ENCODE data around the gene PPP1R1B.

The PPP1R1B gene

DNA sequence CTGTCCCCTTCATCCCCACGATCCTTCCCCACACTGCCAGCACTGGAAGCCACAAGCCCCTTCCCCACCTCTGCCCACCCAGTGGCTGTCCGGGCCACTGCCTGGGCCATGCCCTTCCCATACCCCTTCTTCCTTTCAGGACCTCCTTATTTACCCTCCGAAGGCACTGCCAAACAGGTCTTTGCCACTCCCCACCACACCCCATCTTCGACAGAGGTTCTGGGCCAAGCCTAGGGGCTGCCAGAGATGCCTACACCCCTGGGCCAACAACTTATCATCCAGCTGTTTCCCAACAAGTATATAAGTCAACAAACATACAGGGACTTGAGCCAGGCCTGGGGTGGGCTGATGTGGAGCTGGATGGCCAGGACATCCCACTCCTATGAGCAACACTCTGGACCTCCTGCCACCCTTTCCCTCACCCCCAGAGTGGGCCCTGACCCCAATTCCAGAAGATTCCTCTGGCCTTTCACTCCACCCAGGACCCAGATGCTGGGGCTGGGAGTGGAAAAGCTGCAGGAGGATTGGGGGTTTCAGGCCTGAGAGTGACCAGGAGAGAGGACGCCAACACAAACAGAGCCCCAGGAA lies 1.5 kb upstream of the PPP1R1B start:
- Histone ChIP-seq H3K4me3 (ENCODE audit: insufficient read depth, low read depth, low read length, poor library complexity, severe bottlenecking) (no peak overlapping the region), H3K27me3 (replicated peaks; ENCODE audit: control insufficient read depth, insufficient read depth, low read length, poor library complexity, severe bottlenecking) (peaks cover 31% of the 10 kb centered on the region), H3K4me1 (ENCODE audit: control insufficient read depth, insufficient read depth, low read length, poor library complexity, severe bottlenecking) (peaks cover 21% of the 10 kb centered on the region), H3K27ac (ENCODE audit: insufficient read depth, low read length, poor library complexity, severe bottlenecking) (no peak overlapping the region), H3K9me3 (ENCODE audit: control insufficient read depth, low read length) (no peaks in the 10 kb centered on the region), H3K36me3 (ENCODE audit: control insufficient read depth, insufficient read depth, low read length) (no peaks in the 10 kb centered on the region)
- DNase-seq: no peak

DNA sequence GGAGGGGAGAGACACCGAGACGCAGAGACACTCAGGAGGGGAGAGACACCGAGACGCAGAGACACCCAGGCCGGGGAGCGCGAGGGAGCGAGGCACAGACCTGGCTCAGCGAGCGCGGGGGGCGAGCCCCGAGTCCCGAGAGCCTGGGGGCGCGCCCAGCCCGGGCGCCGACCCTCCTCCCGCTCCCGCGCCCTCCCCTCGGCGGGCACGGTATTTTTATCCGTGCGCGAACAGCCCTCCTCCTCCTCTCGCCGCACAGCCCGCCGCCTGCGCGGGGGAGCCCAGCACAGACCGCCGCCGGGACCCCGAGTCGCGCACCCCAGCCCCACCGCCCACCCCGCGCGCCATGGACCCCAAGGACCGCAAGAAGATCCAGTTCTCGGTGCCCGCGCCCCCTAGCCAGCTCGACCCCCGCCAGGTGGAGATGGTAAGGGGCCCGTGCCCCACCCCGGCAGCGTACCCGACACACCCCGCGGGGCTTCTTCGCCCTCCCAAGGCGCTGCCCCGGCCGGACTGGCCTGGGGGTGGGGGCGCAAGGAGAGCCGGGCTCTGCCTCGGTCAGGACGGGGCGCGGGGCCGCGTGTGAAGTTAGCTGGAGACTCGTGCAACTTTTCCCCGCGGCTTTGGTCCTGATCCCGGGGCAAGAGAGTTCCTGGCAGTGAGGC lies 427 bp downstream of the PPP1R1B start:
- Histone ChIP-seq H3K27ac (ENCODE audit: insufficient read depth, low read length, poor library complexity, severe bottlenecking) (no peak overlapping the region), H3K4me3 (ENCODE audit: insufficient read depth, low read depth, low read length, poor library complexity, severe bottlenecking) (peak overlapping the region; percentile 23)

DNA sequence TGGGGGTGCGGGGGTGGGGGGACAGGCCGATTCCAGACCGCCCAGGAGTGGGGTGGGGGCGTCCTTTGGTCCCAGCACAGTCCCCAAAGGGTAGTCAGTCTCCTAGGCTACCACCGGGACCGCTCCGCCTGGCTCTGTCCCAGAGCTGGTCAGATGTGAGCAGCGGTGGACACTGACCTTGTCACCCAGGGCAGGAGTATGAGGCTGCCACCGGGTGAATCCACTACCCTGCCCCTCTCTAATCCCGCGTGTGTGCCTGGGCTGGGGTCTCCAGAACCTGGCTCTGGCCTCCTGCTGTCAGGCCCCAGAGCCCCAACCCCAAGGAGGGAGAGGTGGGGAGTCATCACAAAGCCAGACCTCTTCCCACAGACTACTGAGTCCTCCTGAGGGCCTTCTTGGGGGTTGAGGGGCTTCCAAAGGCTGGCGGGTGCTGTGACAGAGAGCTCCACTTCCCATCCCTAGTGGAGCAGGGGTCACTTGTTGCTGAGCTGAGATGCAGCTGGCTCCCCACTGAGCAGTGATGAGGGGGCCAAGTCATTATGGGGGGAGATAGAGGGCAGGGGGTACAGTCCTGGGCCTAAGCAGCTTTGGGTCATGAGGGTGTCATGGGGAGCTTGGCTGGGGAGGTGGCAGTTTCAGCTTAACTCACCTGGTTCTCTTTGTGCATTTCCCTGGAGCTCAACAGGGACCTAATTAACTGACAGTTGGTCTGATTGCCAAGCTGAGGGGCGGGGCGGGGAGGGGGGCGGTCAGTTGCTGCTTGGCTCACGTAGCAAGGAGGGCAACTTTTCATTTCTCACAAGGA lies 1.2 kb downstream of the PPP1R1B start:
- H3K9me3 ChIP-seq (ENCODE audit: control insufficient read depth, low read length): no peaks in the 10 kb centered on the region
- peaks cover 16% of the 10 kb centered on the region for H3K4me1 ChIP-seq (ENCODE audit: control insufficient read depth, insufficient read depth, low read length, poor library complexity, severe bottlenecking)
- H3K27me3 ChIP-seq (replicated peaks; ENCODE audit: control insufficient read depth, insufficient read depth, low read length, poor library complexity, severe bottlenecking): peaks cover 31% of the 10 kb centered on the region
- no peak for DNase-seq
- no peaks in the 10 kb centered on the region for H3K36me3 ChIP-seq (ENCODE audit: control insufficient read depth, insufficient read depth, low read length)
- no peak overlapping the region for H3K27ac ChIP-seq (ENCODE audit: insufficient read depth, low read length, poor library complexity, severe bottlenecking)
- H3K4me3 ChIP-seq (ENCODE audit: insufficient read depth, low read depth, low read length, poor library complexity, severe bottlenecking): no peak overlapping the region

More for the DNA sequence above, 427 bp downstream of the PPP1R1B start:
- no peaks in the 10 kb centered on the region for H3K36me3 ChIP-seq (ENCODE audit: control insufficient read depth, insufficient read depth, low read length)
- peaks cover 19% of the 10 kb centered on the region for H3K4me1 ChIP-seq (ENCODE audit: control insufficient read depth, insufficient read depth, low read length, poor library complexity, severe bottlenecking)
- no peaks in the 10 kb centered on the region for H3K9me3 ChIP-seq (ENCODE audit: control insufficient read depth, low read length)
- H3K27me3 ChIP-seq (replicated peaks; ENCODE audit: control insufficient read depth, insufficient read depth, low read length, poor library complexity, severe bottlenecking): peaks cover 31% of the 10 kb centered on the region
- no peak for DNase-seq

DNA sequence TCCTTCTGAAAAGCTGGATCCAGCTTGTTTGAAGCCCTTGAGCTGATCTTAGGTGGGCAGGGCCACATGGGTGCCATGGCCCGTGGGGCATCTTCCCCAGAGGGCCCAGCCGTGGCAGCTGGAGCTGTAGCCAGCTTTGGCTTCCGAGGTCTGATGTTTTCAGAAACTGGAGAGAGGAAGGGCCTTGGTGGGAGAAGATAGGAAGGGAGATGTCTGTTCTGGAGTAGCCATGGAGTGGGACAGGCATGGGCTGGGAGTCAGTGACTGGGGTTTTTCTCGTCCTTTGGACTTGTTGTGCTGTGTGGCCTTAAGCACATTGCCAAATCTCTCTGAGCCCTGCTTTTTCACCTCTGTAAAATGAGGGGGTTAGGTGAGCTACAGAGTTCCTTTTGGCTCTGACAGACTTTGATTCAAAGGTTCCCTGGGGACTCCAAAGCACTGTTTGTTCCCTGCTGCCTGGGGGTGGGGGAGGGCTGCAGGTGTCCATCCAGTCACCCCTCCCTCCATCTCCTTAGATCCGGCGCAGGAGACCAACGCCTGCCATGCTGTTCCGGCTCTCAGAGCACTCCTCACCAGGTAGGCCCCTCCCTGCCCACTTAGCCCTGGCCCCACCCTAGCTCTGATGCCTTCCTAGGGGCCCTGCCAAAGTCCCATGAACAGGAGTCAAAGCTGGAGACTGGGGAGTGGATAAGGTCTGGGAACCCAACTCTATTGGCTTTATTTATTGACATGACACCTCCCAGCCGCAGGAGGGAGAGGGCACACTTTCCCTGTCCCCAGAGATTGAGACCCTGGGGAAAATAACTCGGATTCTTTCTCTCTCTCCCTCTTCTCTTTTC lies 2.1 kb downstream of the PPP1R1B start:
- DNase-seq: no peak
- H3K4me3 ChIP-seq (ENCODE audit: insufficient read depth, low read depth, low read length, poor library complexity, severe bottlenecking): no peak overlapping the region
- H3K27me3 ChIP-seq (replicated peaks; ENCODE audit: control insufficient read depth, insufficient read depth, low read length, poor library complexity, severe bottlenecking): peaks cover 28% of the 10 kb centered on the region
- no peaks in the 10 kb centered on the region for H3K9me3 ChIP-seq (ENCODE audit: control insufficient read depth, low read length)
- H3K27ac ChIP-seq (ENCODE audit: insufficient read depth, low read length, poor library complexity, severe bottlenecking): no peak overlapping the region
- H3K36me3 ChIP-seq (ENCODE audit: control insufficient read depth, insufficient read depth, low read length): no peaks in the 10 kb centered on the region
- peaks cover 10% of the 10 kb centered on the region for H3K4me1 ChIP-seq (ENCODE audit: control insufficient read depth, insufficient read depth, low read length, poor library complexity, severe bottlenecking)

DNA sequence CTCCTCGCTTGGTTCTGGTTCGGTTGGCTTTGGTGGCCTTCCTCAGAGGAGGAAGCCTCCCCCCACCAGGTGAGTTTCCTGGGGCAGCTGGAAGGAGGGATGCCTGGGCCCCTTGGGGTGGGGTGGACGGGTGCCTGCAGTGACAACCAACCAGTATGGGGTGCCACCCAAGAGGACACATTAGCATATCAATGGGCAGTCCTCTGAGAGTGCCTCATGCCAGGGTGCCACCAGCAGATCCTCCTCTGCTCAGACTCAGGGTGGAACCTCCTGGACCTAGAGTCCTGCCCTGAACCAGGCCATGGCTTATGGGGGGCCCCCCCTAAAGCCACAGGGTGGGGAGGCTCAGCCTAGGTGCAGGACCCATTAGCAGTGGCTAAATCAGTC lies 2.7 kb downstream of the PPP1R1B start:
- H3K4me1 ChIP-seq (ENCODE audit: control insufficient read depth, insufficient read depth, low read length, poor library complexity, severe bottlenecking): peaks cover 10% of the 10 kb centered on the region
- H3K4me3 ChIP-seq (ENCODE audit: insufficient read depth, low read depth, low read length, poor library complexity, severe bottlenecking): no peak overlapping the region
- no peak overlapping the region for H3K27ac ChIP-seq (ENCODE audit: insufficient read depth, low read length, poor library complexity, severe bottlenecking)
- peaks cover 27% of the 10 kb centered on the region for H3K27me3 ChIP-seq (replicated peaks; ENCODE audit: control insufficient read depth, insufficient read depth, low read length, poor library complexity, severe bottlenecking)
- H3K9me3 ChIP-seq (ENCODE audit: control insufficient read depth, low read length): no peaks in the 10 kb centered on the region
- DNase-seq: no peak
- H3K36me3 ChIP-seq (ENCODE audit: control insufficient read depth, insufficient read depth, low read length): no peaks in the 10 kb centered on the region

DNA sequence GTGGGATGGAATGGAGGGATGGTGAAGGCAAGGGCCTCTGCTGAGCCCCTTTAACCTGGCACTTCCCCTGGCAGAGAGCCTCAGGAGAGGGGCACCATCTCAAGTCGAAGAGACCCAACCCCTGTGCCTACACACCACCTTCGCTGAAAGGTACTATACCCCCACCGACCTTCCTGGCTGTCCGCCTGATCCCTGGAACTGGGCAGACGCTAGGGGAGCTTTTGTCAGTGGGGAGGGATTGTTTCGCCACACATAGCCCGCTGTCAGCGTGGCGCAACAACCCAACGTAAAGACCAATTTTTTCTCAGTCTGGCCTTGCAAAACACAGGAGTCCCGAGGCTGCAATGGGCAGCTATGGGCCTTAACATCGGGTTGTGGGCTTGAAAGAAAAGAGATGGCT lies 3.1 kb downstream of the PPP1R1B start:
- no peak overlapping the region for H3K4me3 ChIP-seq (ENCODE audit: insufficient read depth, low read depth, low read length, poor library complexity, severe bottlenecking)
- no peak overlapping the region for H3K27ac ChIP-seq (ENCODE audit: insufficient read depth, low read length, poor library complexity, severe bottlenecking)
- no peaks in the 10 kb centered on the region for H3K9me3 ChIP-seq (ENCODE audit: control insufficient read depth, low read length)
- H3K36me3 ChIP-seq (ENCODE audit: control insufficient read depth, insufficient read depth, low read length): no peaks in the 10 kb centered on the region
- H3K27me3 ChIP-seq (replicated peaks; ENCODE audit: control insufficient read depth, insufficient read depth, low read length, poor library complexity, severe bottlenecking): peaks cover 27% of the 10 kb centered on the region
- peaks cover 10% of the 10 kb centered on the region for H3K4me1 ChIP-seq (ENCODE audit: control insufficient read depth, insufficient read depth, low read length, poor library complexity, severe bottlenecking)
- DNase-seq: no peak

DNA sequence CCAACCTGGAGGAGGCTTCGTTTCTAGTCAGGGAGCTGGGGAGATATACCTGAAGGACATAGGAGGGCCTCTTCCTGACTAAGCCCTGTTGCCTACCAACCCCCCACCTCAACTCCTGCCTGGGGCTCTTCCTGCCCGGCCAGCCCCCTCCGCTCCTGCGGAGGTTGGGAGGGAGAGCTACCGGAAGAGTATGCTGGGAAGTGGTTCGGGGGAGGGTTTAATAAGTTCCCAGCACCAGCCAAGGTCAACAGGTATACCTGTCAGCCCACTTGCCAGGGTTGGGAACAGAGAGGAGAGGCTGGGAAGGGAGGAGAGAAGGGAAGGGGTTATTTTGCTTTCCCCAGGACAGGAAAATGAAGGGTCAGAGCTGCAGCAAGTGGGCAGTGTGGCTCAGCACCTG lies 4.7 kb downstream of the PPP1R1B start:
- Histone ChIP-seq H3K27me3 (replicated peaks; ENCODE audit: control insufficient read depth, insufficient read depth, low read length, poor library complexity, severe bottlenecking) (peaks cover 16% of the 10 kb centered on the region), H3K4me1 (ENCODE audit: control insufficient read depth, insufficient read depth, low read length, poor library complexity, severe bottlenecking) (peaks cover 13% of the 10 kb centered on the region), H3K4me3 (ENCODE audit: insufficient read depth, low read depth, low read length, poor library complexity, severe bottlenecking) (no peak overlapping the region), H3K9me3 (ENCODE audit: control insufficient read depth, low read length) (no peaks in the 10 kb centered on the region), H3K36me3 (ENCODE audit: control insufficient read depth, insufficient read depth, low read length) (no peaks in the 10 kb centered on the region), H3K27ac (ENCODE audit: insufficient read depth, low read length, poor library complexity, severe bottlenecking) (no peak overlapping the region)
- DNase-seq: no peak

DNA sequence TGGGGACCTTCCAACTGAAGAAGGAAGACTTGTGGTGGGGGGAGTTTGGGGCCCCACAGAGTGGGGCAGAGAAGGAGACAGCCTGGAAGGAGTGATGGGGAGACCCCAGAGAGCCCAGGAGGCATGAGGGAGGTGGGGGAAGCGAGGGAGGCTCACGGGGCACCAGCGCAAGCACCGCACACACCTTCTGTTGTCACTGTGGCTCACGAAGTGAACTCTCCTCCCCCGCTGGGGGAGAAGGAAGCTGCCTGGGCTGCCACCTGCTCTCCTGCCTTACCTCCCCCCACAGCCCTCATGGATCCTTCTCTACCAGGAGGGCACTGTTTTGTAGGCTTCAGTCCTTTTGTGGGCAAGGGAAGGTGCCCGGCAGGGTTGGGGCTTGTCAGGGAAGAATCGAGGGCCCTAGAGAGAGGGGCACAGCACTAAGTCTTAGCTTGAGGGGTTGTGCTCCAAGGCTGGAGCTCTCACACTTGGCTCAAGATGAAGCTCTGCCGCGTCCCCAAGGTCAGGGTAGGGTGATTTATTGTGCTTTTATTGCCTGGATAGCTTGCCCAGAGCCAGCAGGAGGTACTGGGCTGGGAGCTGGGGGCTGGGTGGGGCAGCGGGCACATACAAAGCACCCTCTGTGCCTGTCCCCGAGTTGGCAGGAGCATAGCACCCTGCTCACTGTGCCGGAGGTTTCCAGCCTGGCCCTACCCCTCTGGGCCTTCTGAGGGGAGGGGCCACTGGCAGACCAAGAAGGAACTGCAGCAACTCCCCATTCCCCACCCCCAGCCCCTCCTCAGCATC lies 5.6 kb downstream of the PPP1R1B start:
- Histone ChIP-seq H3K27me3 (replicated peaks; ENCODE audit: control insufficient read depth, insufficient read depth, low read length, poor library complexity, severe bottlenecking) (peaks cover 7% of the 10 kb centered on the region), H3K27ac (ENCODE audit: insufficient read depth, low read length, poor library complexity, severe bottlenecking) (no peak overlapping the region), H3K4me1 (ENCODE audit: control insufficient read depth, insufficient read depth, low read length, poor library complexity, severe bottlenecking) (peaks cover 9% of the 10 kb centered on the region), H3K9me3 (ENCODE audit: control insufficient read depth, low read length) (no peaks in the 10 kb centered on the region), H3K4me3 (ENCODE audit: insufficient read depth, low read depth, low read length, poor library complexity, severe bottlenecking) (no peak overlapping the region), H3K36me3 (ENCODE audit: control insufficient read depth, insufficient read depth, low read length) (no peaks in the 10 kb centered on the region)
- DNase-seq: no peak

DNA sequence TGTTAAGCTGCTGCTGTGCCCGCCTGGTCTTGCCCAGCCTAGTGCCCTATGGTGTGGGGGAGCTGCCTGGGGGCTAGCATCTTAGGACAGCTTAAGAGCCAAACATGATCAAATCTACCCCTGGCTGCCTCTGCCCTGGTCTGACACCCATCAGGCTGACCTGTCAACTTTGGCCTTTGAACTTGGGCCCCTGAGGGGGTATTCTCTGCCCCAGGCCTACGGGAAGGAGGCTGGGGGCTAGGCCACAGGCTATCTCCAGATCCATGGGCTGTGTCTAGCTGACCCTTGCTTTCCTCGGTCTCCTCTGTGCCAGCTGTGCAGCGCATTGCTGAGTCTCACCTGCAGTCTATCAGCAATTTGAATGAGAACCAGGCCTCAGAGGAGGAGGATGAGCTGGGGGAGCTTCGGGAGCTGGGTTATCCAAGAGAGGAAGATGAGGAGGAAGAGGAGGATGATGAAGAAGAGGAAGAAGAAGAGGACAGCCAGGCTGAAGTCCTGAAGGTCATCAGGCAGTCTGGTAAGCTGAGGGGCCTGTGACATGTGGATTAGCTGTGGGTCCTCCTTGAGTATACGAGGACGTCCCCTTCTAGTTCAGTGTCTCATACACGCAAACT lies 6.9 kb downstream of the PPP1R1B start:
- peaks cover 19% of the 10 kb centered on the region for H3K4me1 ChIP-seq (ENCODE audit: control insufficient read depth, insufficient read depth, low read length, poor library complexity, severe bottlenecking)

More for the DNA sequence above, 6.9 kb downstream of the PPP1R1B start:
- Histone ChIP-seq H3K4me3 (ENCODE audit: insufficient read depth, low read depth, low read length, poor library complexity, severe bottlenecking) (no peak overlapping the region), H3K27ac (ENCODE audit: insufficient read depth, low read length, poor library complexity, severe bottlenecking) (no peak overlapping the region), H3K36me3 (ENCODE audit: control insufficient read depth, insufficient read depth, low read length) (no peaks in the 10 kb centered on the region), H3K9me3 (ENCODE audit: control insufficient read depth, low read length) (no peaks in the 10 kb centered on the region), H3K27me3 (replicated peaks; ENCODE audit: control insufficient read depth, insufficient read depth, low read length, poor library complexity, severe bottlenecking) (no peaks in the 10 kb centered on the region)
- DNase-seq: no peak
